GM12878 (cell line): ENCODE results near the gene SYCN. TPM values are rescaled to one million over a fixed set of nuclear protein-coding genes. Genes with fewer than 3 reads are reported as not detected.

Experiments
- ATAC-seq: fragments of 200-7000 bp; cut with Tn5 transposase; 3 replicates; pipeline ENCODE4 v1.9.1; 2020; ENCODE audit warnings: mild to moderate bottlenecking, moderate library complexity
- BruUV-seq: library from RNA; stranded (reverse); fragments of 400-500 nt; replicated peaks from 2 replicates; lab custom pipeline; 2021; lab: Mats Ljungman, UMichigan
- CTCF ChIA-PET: fragments of 300-600 bp; sonication (Branson Sonifier 250); formaldehyde crosslinking; extraction: SDS; loops from one replicate; lab custom pipeline; 2021; ENCODE audit warnings: inconsistent platforms; lab: Yijun Ruan, JAX
- POLR2A ChIA-PET: fragments of 350-600 bp; formaldehyde crosslinking; extraction: SDS; loops from one replicate; lab custom pipeline; 2021; ENCODE audit warnings: inconsistent platforms; lab: Charles Lee
- RAD21 ChIA-PET: fragments of 300-600 bp; sonication (Branson Sonifier 250); formaldehyde crosslinking; loops from one replicate; lab custom pipeline; 2023; ENCODE audit warnings: antibody characterized with exemption; ENCODE audit not compliant: unreplicated experiment; lab: Charles Lee
- SMC1A ChIA-PET: fragments of 300-600 bp; sonication (Branson Sonifier 250); formaldehyde crosslinking; loops from one replicate; lab custom pipeline; 2023; ENCODE audit not compliant: unreplicated experiment, uncharacterized antibody; lab: Charles Lee
- DNase-seq: peaks from one replicate; pipeline ENCODE4 v3.0.0-alpha.2; 2011; ENCODE audit warnings: low read depth, low spot score
- FAIRE-seq: peaks from 3 replicates; lab custom pipeline; 2011; peaks lifted over from hg19 to GRCh38; lab: Jason Lieb, UNC
- H2AFZ ChIP-seq: 2 replicates; pipeline ENCODE4 v1.6.0; 2011; ENCODE audit warnings: low read depth, low read length, control low read depth; ENCODE audit not compliant: control insufficient read depth
- H3K27ac ChIP-seq: 2 replicates; pipeline ENCODE4 v1.5.1; 2011; ENCODE audit warnings: control low read depth; ENCODE audit not compliant: control insufficient read depth, insufficient read depth
- H3K27me3 ChIP-seq, 2 experiments: replicated peaks in 1 of 2; 2 replicates each; pipeline versions ENCODE4 v1.6.0 to v1.6.1; 2011; ENCODE audit warnings: low read length in 1 of 2; ENCODE audit not compliant: control insufficient read depth in 2 of 2, insufficient read depth in 2 of 2
- H3K36me3 ChIP-seq, 2 experiments: 2 replicates each; pipeline ENCODE4 v1.5.1; 2011; ENCODE audit warnings: low read length in 1 of 2; ENCODE audit not compliant: control insufficient read depth in 2 of 2, insufficient read depth in 2 of 2
- H3K4me1 ChIP-seq: 2 replicates; pipeline ENCODE4 v1.6.1; 2011; ENCODE audit warnings: mild to moderate bottlenecking, low read length, moderate library complexity, mixed read lengths; ENCODE audit not compliant: control insufficient read depth, insufficient read depth
- H3K4me2 ChIP-seq: 2 replicates; pipeline ENCODE4 v1.6.0; 2011; ENCODE audit warnings: control low read depth; ENCODE audit not compliant: control insufficient read depth, insufficient read depth
- H3K4me3 ChIP-seq: fragments of 200-600 bp; sonication (generic); 2 replicates; pipeline ENCODE4 v1.5.1; 2016
- H3K79me2 ChIP-seq: 2 replicates; pipeline ENCODE4 v1.6.0; 2011; ENCODE audit warnings: low read length; ENCODE audit not compliant: control insufficient read depth, insufficient read depth
- H3K9ac ChIP-seq: 2 replicates; pipeline ENCODE4 v1.8.0; 2011; ENCODE audit warnings: low read length, control low read depth, mixed read lengths; ENCODE audit not compliant: control insufficient read depth, insufficient read depth
- H3K9me3 ChIP-seq: replicated peaks from 3 replicates; pipeline ENCODE4 v1.5.1; 2011; ENCODE audit warnings: mild to moderate bottlenecking, low read length; ENCODE audit not compliant: control insufficient read depth, insufficient read depth
- H4K20me1 ChIP-seq: 2 replicates; pipeline ENCODE4 v1.6.0; 2011; ENCODE audit not compliant: control insufficient read depth, insufficient read depth
- BMI1 ChIP-seq: fragments of 450-650 bp; IDR thresholded peaks from 2 replicates; pipeline ENCODE4 v1.6.1; 2016; ENCODE audit warnings: mild to moderate bottlenecking, moderate library complexity, borderline replicate concordance
- BRCA1 ChIP-seq: IDR thresholded peaks from 2 replicates; pipeline ENCODE4 v1.6.1; 2011; ENCODE audit warnings: low read depth, low read length, improper control_type of control experiment
- CHD1 ChIP-seq: IDR thresholded peaks from 2 replicates; pipeline ENCODE4 v1.6.1; 2012; ENCODE audit warnings: low read depth, low read length, improper control_type of control experiment
- GATAD2B ChIP-seq: fragments of 450-650 bp; conservative IDR thresholded peaks from 2 replicates; pipeline ENCODE4 v1.6.1; 2017; ENCODE audit warnings: low read depth, mild to moderate bottlenecking, moderate library complexity
- MYB ChIP-seq: fragments of 150-350 bp; IDR thresholded peaks from 2 replicates; pipeline ENCODE4 v1.6.1; 2014; ENCODE audit warnings: mild to moderate bottlenecking, low read depth, low read length, borderline replicate concordance
- NBN ChIP-seq: fragments of 450-650 bp; IDR thresholded peaks from 2 replicates; pipeline ENCODE4 v1.6.1; 2016
- NFXL1 ChIP-seq: fragments of 450-650 bp; IDR thresholded peaks from 2 replicates; pipeline ENCODE4 v1.6.1; 2017; ENCODE audit warnings: antibody characterized with exemption, mild to moderate bottlenecking, borderline replicate concordance
- NFYA ChIP-seq: IDR thresholded peaks from 2 replicates; pipeline ENCODE4 v1.6.1; 2011; ENCODE audit warnings: low read depth, mild to moderate bottlenecking, low read length, improper control_type of control experiment, borderline replicate concordance
- POLR2AphosphoS2 ChIP-seq: IDR thresholded peaks from 2 replicates; pipeline ENCODE4 v1.6.1; 2011; ENCODE audit warnings: low read depth, mild to moderate bottlenecking, low read length, improper control_type of control experiment, moderate library complexity
- POU2F2 ChIP-seq: IDR thresholded peaks from 3 replicates; pipeline ENCODE4 v1.6.1; 2011; ENCODE audit warnings: low read depth, mild to moderate bottlenecking, low read length, borderline replicate concordance
- SIN3A ChIP-seq: IDR thresholded peaks from 2 replicates; pipeline ENCODE4 v1.6.1; 2012; ENCODE audit warnings: low read depth, low read length, improper control_type of control experiment
- TCF12 ChIP-seq: IDR thresholded peaks from 2 replicates; pipeline ENCODE4 v1.6.1; 2011; ENCODE audit warnings: low read depth, mild to moderate bottlenecking, low read length
- WGBS: methylation state at CpG from one replicate; pipeline ENCODE4 v1.1.6; 2016; ENCODE audit warnings: low lambda C conversion rate; ENCODE audit not compliant: insufficient replicate concordance, insufficient coverage; ENCODE audit errors: missing lambda C conversion rate; 5-methylcytosine and 5-hydroxymethylcytosine counted together
- in situ Hi-C: fragments of 300-500 bp; cut with MboI; formaldehyde crosslinking; loops from 9 replicates; pipeline ENCODE4 v1.14.3; 2018; ENCODE audit warnings: mixed read lengths
- intact Hi-C: fragments of 100-400 bp; cut with micrococcal nuclease; formaldehyde crosslinking; loops from one replicate; pipeline ENCODE4 v1.14.2; 2022; ENCODE audit not compliant: unreplicated experiment
- polyA plus RNA-seq, 11 experiments: library from polyadenylated mRNA; depleted of rRNA in 4 of 11; unstranded in 6 of 11; stranded (reverse) in 5 of 11; fragments of >200 nt; fragmentation: Nextera tagmentation in 4 of 11; fragmentation: Illumina TruSeq in 1 of 11; extraction: Ambion mirVana in 4 of 11; extraction: Trizol in 1 of 11; gene quantifications; 1 replicate in 1 of 11; 2 replicates in 10 of 11; pipeline versions ENCODE4 v1.2.1 to v1.2.3, GENCODE V29; 2011 to 2016; ENCODE audit warnings: inconsistent platforms in 2 of 11, missing spikeins in 2 of 11, low read depth in 1 of 11
- total RNA-seq, 4 experiments: library from RNA; depleted of rRNA in 3 of 4; stranded (reverse); fragments of >200 nt in 3 of 4; fragmentation: Illumina TruSeq in 1 of 4; extraction: Trizol in 1 of 4; gene quantifications; 2 replicates each; pipeline versions ENCODE4 v1.2.1 to v1.2.3, GENCODE V29; 2013 to 2021
- TF ChIP-seq, protein P1 (sequence below): IDR thresholded peaks from 2 replicates; pipeline ENCODE4 v1.6.1; 2012; ENCODE audit warnings: low read depth, low read length, improper control_type of control experiment
- TF ChIP-seq, protein P2 (sequence below): IDR thresholded peaks from 2 replicates; pipeline ENCODE4 v1.6.1; 2012; ENCODE audit warnings: low read depth, low read length, improper control_type of control experiment
- TF ChIP-seq, protein P3 (sequence below): IDR thresholded peaks from 2 replicates; pipeline ENCODE4 v1.6.1; 2011; ENCODE audit warnings: borderline replicate concordance, low read depth, mild to moderate bottlenecking, moderate library complexity, mixed read lengths, low read length; ENCODE audit not compliant: insufficient read depth; ENCODE audit errors: extremely low read length

The SYCN gene
- total and polyA plus RNA-seq, 10 of the 15 experiments (the other 5 are each of a cell fraction or from before 2014, with no cell fraction given): 0.54 TPM; not detected in 9

DNA sequence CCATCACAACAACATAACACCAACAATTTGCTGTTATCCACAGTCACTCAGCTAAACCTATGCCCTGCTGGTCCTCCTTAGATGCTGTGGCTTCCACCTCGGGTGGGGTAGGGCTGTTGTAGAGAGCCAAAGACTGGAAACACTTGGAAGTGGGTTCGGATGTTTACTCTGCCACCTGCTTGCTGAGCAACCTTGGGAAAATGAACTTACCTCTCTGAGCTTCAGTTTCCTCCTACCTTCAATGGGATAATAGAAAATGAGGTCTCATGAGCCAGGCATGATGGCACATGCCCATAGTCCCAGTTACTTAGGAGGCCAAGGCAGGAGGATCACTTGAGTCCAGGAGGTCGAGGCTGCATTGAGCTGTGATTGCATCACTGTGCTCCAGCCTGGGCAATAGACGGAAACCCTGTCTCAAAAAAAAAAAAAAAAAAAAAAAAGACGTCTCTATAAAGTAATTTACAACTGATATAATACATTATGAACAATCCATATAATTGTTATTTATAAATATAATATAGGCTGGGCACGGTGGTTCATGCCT, 3.3 kb upstream of the SYCN start:
- FAIRE-seq (no peak), DNase-seq (no peak), ATAC-seq (no peak)
- Histone ChIP-seq H3K4me2 (no peak overlapping the region), H3K4me3 (no peak overlapping the region), H3K4me1 (no peaks in the 10 kb centered on the region), H3K36me3 (no peaks in the 10 kb centered on the region), H3K27ac (no peak overlapping the region), H4K20me1 (no peaks in the 10 kb centered on the region), H3K79me2 (no peaks in the 10 kb centered on the region), H3K27me3 (peaks cover 0 to 3% of the 10 kb centered on the region in 2 experiments; a peak in 1 of 4 replicates), H3K9me3 (no peaks in the 10 kb centered on the region), H3K9ac (no peak overlapping the region), H2AFZ (no peak overlapping the region)
- 34% methylated on average over 6 of the region's 6 CpGs for WGBS
- no TSS peak for BruUV-seq
- TF ChIP-seq, protein P1, sequence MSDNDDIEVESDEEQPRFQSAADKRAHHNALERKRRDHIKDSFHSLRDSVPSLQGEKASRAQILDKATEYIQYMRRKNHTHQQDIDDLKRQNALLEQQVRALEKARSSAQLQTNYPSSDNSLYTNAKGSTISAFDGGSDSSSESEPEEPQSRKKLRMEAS: no peak
- TF ChIP-seq POLR2AphosphoS2: no peak
- no peak for TF ChIP-seq BRCA1
- no peak for TF ChIP-seq NBN
- TF ChIP-seq, protein P2, sequence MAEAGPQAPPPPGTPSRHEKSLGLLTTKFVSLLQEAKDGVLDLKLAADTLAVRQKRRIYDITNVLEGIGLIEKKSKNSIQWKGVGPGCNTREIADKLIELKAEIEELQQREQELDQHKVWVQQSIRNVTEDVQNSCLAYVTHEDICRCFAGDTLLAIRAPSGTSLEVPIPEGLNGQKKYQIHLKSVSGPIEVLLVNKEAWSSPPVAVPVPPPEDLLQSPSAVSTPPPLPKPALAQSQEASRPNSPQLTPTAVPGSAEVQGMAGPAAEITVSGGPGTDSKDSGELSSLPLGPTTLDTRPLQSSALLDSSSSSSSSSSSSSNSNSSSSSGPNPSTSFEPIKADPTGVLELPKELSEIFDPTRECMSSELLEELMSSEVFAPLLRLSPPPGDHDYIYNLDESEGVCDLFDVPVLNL: no peak
- TF ChIP-seq TCF12: no peak
- TF ChIP-seq NFYA: no peak
- TF ChIP-seq CHD1: no peak
- no peak for TF ChIP-seq POU2F2
- no peak for TF ChIP-seq SIN3A
- TF ChIP-seq GATAD2B: no peak
- TF ChIP-seq, protein P3, sequence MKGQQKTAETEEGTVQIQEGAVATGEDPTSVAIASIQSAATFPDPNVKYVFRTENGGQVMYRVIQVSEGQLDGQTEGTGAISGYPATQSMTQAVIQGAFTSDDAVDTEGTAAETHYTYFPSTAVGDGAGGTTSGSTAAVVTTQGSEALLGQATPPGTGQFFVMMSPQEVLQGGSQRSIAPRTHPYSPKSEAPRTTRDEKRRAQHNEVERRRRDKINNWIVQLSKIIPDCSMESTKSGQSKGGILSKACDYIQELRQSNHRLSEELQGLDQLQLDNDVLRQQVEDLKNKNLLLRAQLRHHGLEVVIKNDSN: no peak
- no peak for TF ChIP-seq MYB
- no peak for TF ChIP-seq BMI1
- no peak for TF ChIP-seq NFXL1
- SMC1A ChIA-PET: no interaction called here
- CTCF ChIA-PET: no interaction called here
- POLR2A ChIA-PET: no interaction called here
- in situ Hi-C loops: no loop called here
- intact Hi-C loops: no loop called here
- RAD21 ChIA-PET: no interaction called here
